HEK293 (cell line): ENCODE data around the gene IGSF9.

ENCODE experiments used
- CTCF ChIA-PET: fragments of 350-600 bp; formaldehyde crosslinking; extraction: SDS; loops from one replicate; lab custom pipeline; 2021; ENCODE audit warnings: antibody characterized with exemption; lab: Yijun Ruan, JAX
- POLR2A ChIA-PET: fragments of 300-600 bp; formaldehyde crosslinking; extraction: SDS; loops from one replicate; lab custom pipeline; 2020; ENCODE audit warnings: antibody characterized with exemption, inconsistent platforms; lab: Yijun Ruan, JAX
- H3K27ac ChIP-seq: fragments of 200-500 bp; sonication (Bioruptor generic); 2 replicates; pipeline ENCODE4 v1.5.1; 2014; ENCODE audit warnings: low read depth, low read length, control low read depth, inconsistent platforms; ENCODE audit errors: extremely low read depth
- H3K36me3 ChIP-seq, 2 experiments: fragments of 200-500 bp in 1 of 2; sonication (Bioruptor generic) in 1 of 2; 1 replicate in 1 of 2; 2 replicates in 1 of 2; pipeline ENCODE4 v1.5.1; 2014 to 2017; ENCODE audit warnings: inconsistent platforms in 2 of 2, low read length in 2 of 2; ENCODE audit not compliant: control insufficient read depth in 2 of 2, insufficient read depth in 1 of 2
- H3K4me1 ChIP-seq: fragments of 200-500 bp; sonication (Bioruptor generic); 2 replicates; pipeline ENCODE4 v1.5.1; 2014; ENCODE audit warnings: mild to moderate bottlenecking, low read length, inconsistent platforms; ENCODE audit not compliant: control insufficient read depth, insufficient read depth
- H3K4me3 ChIP-seq: 2 replicates; pipeline ENCODE4 v1.5.1; 2011; ENCODE audit warnings: low read depth, mild to moderate bottlenecking, control low read depth, low read length, moderate library complexity
- H3K9me3 ChIP-seq: fragments of 200-500 bp; sonication (Bioruptor generic); 2 replicates; pipeline ENCODE4 v1.5.1; 2014; ENCODE audit warnings: low read depth, low read length, inconsistent platforms; ENCODE audit not compliant: control insufficient read depth, insufficient read depth
- MYNN ChIP-seq: fragments of 450-650 bp; formaldehyde crosslinking; IDR thresholded peaks from 2 replicates; pipeline ENCODE4 v1.5.1; 2016; ENCODE audit warnings: missing biosample characterization, missing genetic modification characterization, borderline replicate concordance
- SALL2 ChIP-seq: fragments of 450-650 bp; formaldehyde crosslinking; IDR thresholded peaks from 2 replicates; pipeline ENCODE4 v1.5.0; 2017; ENCODE audit warnings: missing biosample characterization, mild to moderate bottlenecking, missing genetic modification characterization, borderline replicate concordance
- ZNF10 ChIP-seq: fragments of 450-650 bp; formaldehyde crosslinking; IDR thresholded peaks from 2 replicates; pipeline ENCODE4 v1.5.1; 2017; ENCODE audit warnings: missing biosample characterization, missing genetic modification characterization
- ZNF140 ChIP-seq: fragments of 450-650 bp; formaldehyde crosslinking; IDR thresholded peaks from 2 replicates; pipeline ENCODE4 v1.5.1; 2016; ENCODE audit warnings: missing biosample characterization, missing genetic modification characterization
- ZNF184 ChIP-seq: fragments of 450-650 bp; IDR thresholded peaks from 2 replicates; pipeline ENCODE4 v1.5.1; 2018; ENCODE audit warnings: missing biosample characterization, mild to moderate bottlenecking, missing genetic modification characterization
- ZNF266 ChIP-seq: fragments of 450-650 bp; formaldehyde crosslinking; IDR thresholded peaks from 2 replicates; pipeline ENCODE4 v1.5.1; 2016; ENCODE audit warnings: missing biosample characterization, missing genetic modification characterization, low read depth
- ZNF416 ChIP-seq: fragments of 450-650 bp; formaldehyde crosslinking; IDR thresholded peaks from 2 replicates; pipeline ENCODE4 v1.5.1; 2016; ENCODE audit warnings: missing biosample characterization, missing genetic modification characterization
- ZNF558 ChIP-seq: fragments of 450-650 bp; formaldehyde crosslinking; IDR thresholded peaks from 2 replicates; pipeline ENCODE4 v1.5.1; 2016; ENCODE audit warnings: missing biosample characterization, missing genetic modification characterization
- ZNF664 ChIP-seq: fragments of 450-650 bp; formaldehyde crosslinking; IDR thresholded peaks from 2 replicates; pipeline ENCODE4 v1.5.1; 2016; ENCODE audit warnings: missing biosample characterization, missing genetic modification characterization
- ZNF677 ChIP-seq: fragments of 450-650 bp; IDR thresholded peaks from 2 replicates; pipeline ENCODE4 v1.5.0; 2018; ENCODE audit warnings: missing biosample characterization, mild to moderate bottlenecking, missing genetic modification characterization, moderate library complexity
- TF ChIP-seq, protein P1 (sequence below): fragments of 450-650 bp; formaldehyde crosslinking; IDR thresholded peaks from 2 replicates; pipeline ENCODE4 v1.5.0; 2017; ENCODE audit warnings: missing biosample characterization, missing genetic modification characterization, borderline replicate concordance
- TF ChIP-seq, protein P2 (sequence below): fragments of 450-650 bp; formaldehyde crosslinking; IDR thresholded peaks from 2 replicates; pipeline ENCODE4 v1.5.1; 2016; ENCODE audit warnings: missing biosample characterization, missing genetic modification characterization
- TF ChIP-seq, protein P3 (sequence below): fragments of 450-650 bp; formaldehyde crosslinking; IDR thresholded peaks from 2 replicates; pipeline ENCODE4 v1.5.1; 2016; ENCODE audit warnings: missing biosample characterization, missing genetic modification characterization
- TF ChIP-seq, protein P4 (sequence below): fragments of 450-650 bp; formaldehyde crosslinking; IDR thresholded peaks from 2 replicates; pipeline ENCODE4 v1.5.1; 2016; ENCODE audit warnings: missing biosample characterization, missing genetic modification characterization
- TF ChIP-seq, protein P5 (sequence below): fragments of 450-650 bp; formaldehyde crosslinking; IDR thresholded peaks from 2 replicates; pipeline ENCODE4 v1.5.1; 2016; ENCODE audit warnings: missing biosample characterization, missing genetic modification characterization, borderline replicate concordance
- TF ChIP-seq, protein P6 (sequence below): fragments of 450-650 bp; formaldehyde crosslinking; IDR thresholded peaks from 2 replicates; pipeline ENCODE4 v1.5.1; 2016; ENCODE audit warnings: missing biosample characterization, missing genetic modification characterization

IGSF9 gene

DNA sequence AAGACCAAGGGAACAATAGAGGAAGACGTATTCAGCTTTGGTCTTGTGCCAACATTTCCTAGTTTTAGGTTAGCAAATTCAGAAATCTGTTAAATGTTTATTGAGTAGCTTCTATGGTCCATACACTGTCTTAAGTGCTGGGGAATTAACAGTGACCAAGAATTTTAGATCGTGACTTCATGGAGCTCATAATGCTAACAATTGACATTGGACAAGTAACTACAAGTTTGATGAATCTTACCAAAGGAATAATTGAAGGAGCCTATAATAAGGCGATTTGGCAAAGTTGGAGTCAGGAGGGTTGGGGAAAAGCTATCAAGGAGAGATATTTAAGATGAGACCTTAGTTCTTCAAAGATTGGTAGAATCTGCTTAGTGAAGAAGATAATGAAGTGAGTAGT is 10.0 kb upstream of the IGSF9 start (continued):
- TF ChIP-seq, protein P1, sequence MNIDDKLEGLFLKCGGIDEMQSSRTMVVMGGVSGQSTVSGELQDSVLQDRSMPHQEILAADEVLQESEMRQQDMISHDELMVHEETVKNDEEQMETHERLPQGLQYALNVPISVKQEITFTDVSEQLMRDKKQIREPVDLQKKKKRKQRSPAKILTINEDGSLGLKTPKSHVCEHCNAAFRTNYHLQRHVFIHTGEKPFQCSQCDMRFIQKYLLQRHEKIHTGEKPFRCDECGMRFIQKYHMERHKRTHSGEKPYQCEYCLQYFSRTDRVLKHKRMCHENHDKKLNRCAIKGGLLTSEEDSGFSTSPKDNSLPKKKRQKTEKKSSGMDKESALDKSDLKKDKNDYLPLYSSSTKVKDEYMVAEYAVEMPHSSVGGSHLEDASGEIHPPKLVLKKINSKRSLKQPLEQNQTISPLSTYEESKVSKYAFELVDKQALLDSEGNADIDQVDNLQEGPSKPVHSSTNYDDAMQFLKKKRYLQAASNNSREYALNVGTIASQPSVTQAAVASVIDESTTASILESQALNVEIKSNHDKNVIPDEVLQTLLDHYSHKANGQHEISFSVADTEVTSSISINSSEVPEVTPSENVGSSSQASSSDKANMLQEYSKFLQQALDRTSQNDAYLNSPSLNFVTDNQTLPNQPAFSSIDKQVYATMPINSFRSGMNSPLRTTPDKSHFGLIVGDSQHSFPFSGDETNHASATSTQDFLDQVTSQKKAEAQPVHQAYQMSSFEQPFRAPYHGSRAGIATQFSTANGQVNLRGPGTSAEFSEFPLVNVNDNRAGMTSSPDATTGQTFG (tag by site-specific recombination): no peak
- TF ChIP-seq ZNF140 (no peak), ZNF416 (tag by site-specific recombination) (no peak)
- TF ChIP-seq, protein P2, sequence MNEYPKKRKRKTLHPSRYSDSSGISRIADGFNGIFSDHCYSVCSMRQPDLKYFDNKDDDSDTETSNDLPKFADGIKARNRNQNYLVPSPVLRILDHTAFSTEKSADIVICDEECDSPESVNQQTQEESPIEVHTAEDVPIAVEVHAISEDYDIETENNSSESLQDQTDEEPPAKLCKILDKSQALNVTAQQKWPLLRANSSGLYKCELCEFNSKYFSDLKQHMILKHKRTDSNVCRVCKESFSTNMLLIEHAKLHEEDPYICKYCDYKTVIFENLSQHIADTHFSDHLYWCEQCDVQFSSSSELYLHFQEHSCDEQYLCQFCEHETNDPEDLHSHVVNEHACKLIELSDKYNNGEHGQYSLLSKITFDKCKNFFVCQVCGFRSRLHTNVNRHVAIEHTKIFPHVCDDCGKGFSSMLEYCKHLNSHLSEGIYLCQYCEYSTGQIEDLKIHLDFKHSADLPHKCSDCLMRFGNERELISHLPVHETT (tag by site-specific recombination): no peak

DNA sequence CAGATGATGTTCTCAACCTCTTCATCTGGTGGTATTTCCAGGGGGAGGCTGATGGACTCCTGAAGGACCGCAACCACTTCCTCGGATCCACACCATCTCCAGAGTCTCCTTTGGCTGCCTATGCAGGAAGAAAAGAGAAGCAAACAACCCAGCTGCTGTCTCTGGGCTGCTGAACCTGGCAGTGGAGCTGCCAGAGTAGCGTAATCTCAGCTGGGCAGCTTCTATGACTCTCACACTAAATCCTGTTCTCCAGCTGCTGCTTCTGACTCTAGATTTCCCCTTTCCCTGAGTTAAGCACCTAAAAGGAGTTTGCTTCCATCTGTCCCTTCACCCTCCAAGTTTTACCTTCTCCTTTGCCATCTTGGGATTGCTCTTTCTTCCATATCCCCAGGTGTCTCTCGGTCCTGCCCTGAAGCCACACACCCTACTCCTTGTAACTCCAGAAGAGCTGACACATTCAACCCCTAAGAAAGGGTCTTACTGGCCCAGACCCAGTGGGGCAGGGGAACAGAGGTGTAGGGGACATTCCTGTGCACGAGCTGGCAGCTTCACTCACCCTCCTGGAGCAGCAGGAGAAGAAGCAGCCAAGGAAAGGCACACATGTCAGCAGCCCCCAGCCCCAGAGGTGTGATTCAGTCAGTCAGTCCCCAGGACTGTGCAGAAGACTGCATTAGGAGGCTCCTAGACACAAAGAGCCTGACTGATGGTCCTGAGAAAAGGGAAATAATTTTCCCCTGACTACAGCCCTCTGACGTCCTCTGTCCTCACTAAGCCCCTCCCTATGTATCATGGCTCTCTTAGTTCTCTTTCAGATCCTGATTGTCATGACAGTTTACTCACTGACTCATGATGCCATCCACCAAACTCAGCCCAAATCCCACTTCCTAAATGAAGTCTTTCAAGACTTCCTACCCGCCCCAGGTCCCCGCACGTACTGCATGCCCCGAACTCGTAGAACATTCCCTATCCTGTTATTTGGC is 8.4 kb upstream of the IGSF9 start, which contains the start of gene SLAMF9:
Gene SLAMF9, minus strand, starts transcription at position 702 of the 980 bp plus-strand sequence. Its CDS starts 100 bp downstream, at position 602.
- Histone ChIP-seq H3K27ac (no peak within 1 kb of the TSS), H3K4me1 (no peaks in the 10 kb centered on the region), H3K4me3 (no peak within 1 kb of the TSS), H3K9me3 (no peaks in the 10 kb centered on the region), H3K36me3 (no peaks in the 10 kb centered on the region)
- CTCF ChIA-PET: interaction anchor here (0.6 to 4.8 kb wide), 6 partner anchors 8 to 156 kb away, joined by 3 to 37 read pairs (median 4); partner anchors contain the start of gene IGSF9
- POLR2A ChIA-PET: no interaction called here
- TF ChIP-seq ZNF184 (tag by site-specific recombination) (no peak), ZNF266 (tag by site-specific recombination) (no peak), ZNF677 (tag by site-specific recombination) (no peak), ZNF10 (tag by site-specific recombination) (no peak), ZNF558 (tag by site-specific recombination) (no peak), SALL2 (tag by site-specific recombination) (no peak), MYNN (no peak), ZNF664 (tag by site-specific recombination) (no peak)
- TF ChIP-seq, protein P3, sequence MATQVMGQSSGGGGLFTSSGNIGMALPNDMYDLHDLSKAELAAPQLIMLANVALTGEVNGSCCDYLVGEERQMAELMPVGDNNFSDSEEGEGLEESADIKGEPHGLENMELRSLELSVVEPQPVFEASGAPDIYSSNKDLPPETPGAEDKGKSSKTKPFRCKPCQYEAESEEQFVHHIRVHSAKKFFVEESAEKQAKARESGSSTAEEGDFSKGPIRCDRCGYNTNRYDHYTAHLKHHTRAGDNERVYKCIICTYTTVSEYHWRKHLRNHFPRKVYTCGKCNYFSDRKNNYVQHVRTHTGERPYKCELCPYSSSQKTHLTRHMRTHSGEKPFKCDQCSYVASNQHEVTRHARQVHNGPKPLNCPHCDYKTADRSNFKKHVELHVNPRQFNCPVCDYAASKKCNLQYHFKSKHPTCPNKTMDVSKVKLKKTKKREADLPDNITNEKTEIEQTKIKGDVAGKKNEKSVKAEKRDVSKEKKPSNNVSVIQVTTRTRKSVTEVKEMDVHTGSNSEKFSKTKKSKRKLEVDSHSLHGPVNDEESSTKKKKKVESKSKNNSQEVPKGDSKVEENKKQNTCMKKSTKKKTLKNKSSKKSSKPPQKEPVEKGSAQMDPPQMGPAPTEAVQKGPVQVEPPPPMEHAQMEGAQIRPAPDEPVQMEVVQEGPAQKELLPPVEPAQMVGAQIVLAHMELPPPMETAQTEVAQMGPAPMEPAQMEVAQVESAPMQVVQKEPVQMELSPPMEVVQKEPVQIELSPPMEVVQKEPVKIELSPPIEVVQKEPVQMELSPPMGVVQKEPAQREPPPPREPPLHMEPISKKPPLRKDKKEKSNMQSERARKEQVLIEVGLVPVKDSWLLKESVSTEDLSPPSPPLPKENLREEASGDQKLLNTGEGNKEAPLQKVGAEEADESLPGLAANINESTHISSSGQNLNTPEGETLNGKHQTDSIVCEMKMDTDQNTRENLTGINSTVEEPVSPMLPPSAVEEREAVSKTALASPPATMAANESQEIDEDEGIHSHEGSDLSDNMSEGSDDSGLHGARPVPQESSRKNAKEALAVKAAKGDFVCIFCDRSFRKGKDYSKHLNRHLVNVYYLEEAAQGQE (tag by site-specific recombination): no peak
- TF ChIP-seq, protein P4, sequence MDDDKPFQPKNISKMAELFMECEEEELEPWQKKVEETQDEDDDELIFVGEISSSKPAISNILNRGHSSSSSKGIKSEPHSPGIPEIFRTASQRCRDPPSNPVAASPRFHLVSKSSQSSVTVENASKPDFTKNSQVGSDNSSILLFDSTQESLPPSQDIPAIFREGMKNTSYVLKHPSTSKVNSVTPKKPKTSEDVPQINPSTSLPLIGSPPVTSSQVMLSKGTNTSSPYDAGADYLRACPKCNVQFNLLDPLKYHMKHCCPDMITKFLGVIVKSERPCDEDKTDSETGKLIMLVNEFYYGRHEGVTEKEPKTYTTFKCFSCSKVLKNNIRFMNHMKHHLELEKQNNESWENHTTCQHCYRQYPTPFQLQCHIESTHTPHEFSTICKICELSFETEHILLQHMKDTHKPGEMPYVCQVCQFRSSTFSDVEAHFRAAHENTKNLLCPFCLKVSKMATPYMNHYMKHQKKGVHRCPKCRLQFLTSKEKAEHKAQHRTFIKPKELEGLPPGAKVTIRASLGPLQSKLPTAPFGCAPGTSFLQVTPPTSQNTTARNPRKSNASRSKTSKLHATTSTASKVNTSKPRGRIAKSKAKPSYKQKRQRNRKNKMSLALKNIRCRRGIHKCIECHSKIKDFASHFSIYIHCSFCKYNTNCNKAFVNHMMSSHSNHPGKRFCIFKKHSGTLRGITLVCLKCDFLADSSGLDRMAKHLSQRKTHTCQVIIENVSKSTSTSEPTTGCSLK (tag by site-specific recombination): no peak
- TF ChIP-seq, protein P5, sequence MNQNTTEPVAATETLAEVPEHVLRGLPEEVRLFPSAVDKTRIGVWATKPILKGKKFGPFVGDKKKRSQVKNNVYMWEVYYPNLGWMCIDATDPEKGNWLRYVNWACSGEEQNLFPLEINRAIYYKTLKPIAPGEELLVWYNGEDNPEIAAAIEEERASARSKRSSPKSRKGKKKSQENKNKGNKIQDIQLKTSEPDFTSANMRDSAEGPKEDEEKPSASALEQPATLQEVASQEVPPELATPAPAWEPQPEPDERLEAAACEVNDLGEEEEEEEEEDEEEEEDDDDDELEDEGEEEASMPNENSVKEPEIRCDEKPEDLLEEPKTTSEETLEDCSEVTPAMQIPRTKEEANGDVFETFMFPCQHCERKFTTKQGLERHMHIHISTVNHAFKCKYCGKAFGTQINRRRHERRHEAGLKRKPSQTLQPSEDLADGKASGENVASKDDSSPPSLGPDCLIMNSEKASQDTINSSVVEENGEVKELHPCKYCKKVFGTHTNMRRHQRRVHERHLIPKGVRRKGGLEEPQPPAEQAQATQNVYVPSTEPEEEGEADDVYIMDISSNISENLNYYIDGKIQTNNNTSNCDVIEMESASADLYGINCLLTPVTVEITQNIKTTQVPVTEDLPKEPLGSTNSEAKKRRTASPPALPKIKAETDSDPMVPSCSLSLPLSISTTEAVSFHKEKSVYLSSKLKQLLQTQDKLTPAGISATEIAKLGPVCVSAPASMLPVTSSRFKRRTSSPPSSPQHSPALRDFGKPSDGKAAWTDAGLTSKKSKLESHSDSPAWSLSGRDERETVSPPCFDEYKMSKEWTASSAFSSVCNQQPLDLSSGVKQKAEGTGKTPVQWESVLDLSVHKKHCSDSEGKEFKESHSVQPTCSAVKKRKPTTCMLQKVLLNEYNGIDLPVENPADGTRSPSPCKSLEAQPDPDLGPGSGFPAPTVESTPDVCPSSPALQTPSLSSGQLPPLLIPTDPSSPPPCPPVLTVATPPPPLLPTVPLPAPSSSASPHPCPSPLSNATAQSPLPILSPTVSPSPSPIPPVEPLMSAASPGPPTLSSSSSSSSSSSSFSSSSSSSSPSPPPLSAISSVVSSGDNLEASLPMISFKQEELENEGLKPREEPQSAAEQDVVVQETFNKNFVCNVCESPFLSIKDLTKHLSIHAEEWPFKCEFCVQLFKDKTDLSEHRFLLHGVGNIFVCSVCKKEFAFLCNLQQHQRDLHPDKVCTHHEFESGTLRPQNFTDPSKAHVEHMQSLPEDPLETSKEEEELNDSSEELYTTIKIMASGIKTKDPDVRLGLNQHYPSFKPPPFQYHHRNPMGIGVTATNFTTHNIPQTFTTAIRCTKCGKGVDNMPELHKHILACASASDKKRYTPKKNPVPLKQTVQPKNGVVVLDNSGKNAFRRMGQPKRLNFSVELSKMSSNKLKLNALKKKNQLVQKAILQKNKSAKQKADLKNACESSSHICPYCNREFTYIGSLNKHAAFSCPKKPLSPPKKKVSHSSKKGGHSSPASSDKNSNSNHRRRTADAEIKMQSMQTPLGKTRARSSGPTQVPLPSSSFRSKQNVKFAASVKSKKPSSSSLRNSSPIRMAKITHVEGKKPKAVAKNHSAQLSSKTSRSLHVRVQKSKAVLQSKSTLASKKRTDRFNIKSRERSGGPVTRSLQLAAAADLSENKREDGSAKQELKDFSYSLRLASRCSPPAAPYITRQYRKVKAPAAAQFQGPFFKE (tag by site-specific recombination): no peak
- TF ChIP-seq, protein P6, sequence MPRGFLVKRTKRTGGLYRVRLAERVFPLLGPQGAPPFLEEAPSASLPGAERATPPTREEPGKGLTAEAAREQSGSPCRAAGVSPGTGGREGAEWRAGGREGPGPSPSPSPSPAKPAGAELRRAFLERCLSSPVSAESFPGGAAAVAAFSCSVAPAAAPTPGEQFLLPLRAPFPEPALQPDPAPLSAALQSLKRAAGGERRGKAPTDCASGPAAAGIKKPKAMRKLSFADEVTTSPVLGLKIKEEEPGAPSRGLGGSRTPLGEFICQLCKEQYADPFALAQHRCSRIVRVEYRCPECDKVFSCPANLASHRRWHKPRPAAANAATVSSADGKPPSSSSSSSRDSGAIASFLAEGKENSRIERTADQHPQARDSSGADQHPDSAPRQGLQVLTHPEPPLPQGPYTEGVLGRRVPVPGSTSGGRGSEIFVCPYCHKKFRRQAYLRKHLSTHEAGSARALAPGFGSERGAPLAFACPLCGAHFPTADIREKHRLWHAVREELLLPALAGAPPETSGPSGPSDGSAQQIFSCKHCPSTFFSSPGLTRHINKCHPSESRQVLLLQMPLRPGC (tag by site-specific recombination): no peak
